GM12878 (cell line): ENCODE data around the gene SPTA1.

Experiments
- CREB1 ChIP-seq: IDR thresholded peaks from 2 replicates; pipeline ENCODE4 v1.6.1; 2012; ENCODE audit warnings: low read depth, mild to moderate bottlenecking, inconsistent platforms
- CTCF ChIP-seq, 3 experiments: IDR thresholded peaks in 2 of 3; conservative IDR thresholded peaks in 1 of 3; 2 replicates each; pipeline ENCODE4 v1.5.1; 2011; ENCODE audit warnings: low read depth in 3 of 3, low read length in 3 of 3, mild to moderate bottlenecking in 3 of 3, control low read depth in 2 of 3, moderate library complexity in 2 of 3, inconsistent platforms in 1 of 3, mixed read lengths in 1 of 3; ENCODE audit not compliant: control insufficient read depth in 2 of 3, insufficient read depth in 1 of 3; ENCODE audit errors: extremely low read depth in 1 of 3
- EP300 ChIP-seq, 2 experiments: fragments of 150-350 bp in 1 of 2; IDR thresholded peaks; 2 replicates each; pipeline ENCODE4 v1.6.1; 2011 to 2012; ENCODE audit warnings: low read depth in 2 of 2, low read length in 2 of 2, borderline replicate concordance in 1 of 2, improper control_type of control experiment in 1 of 2, inconsistent platforms in 1 of 2; ENCODE audit not compliant: control insufficient read depth in 1 of 2
- GATAD2B ChIP-seq: fragments of 450-650 bp; conservative IDR thresholded peaks from 2 replicates; pipeline ENCODE4 v1.6.1; 2017; ENCODE audit warnings: low read depth, mild to moderate bottlenecking, moderate library complexity
- HDAC2 ChIP-seq: fragments of 200-600 bp; sonication (generic); IDR thresholded peaks from 2 replicates; pipeline ENCODE4 v1.6.1; 2017
- POLR2AphosphoS2 ChIP-seq: IDR thresholded peaks from 2 replicates; pipeline ENCODE4 v1.6.1; 2011; ENCODE audit warnings: low read depth, mild to moderate bottlenecking, low read length, improper control_type of control experiment, moderate library complexity
- SMARCA5 ChIP-seq: fragments of 450-650 bp; IDR thresholded peaks from 2 replicates; pipeline ENCODE4 v1.6.1; 2017; ENCODE audit warnings: mild to moderate bottlenecking
- YY1 ChIP-seq: IDR thresholded peaks from 2 replicates; pipeline ENCODE4 v1.6.1; 2011; ENCODE audit warnings: low read depth, mild to moderate bottlenecking, low read length
- TF ChIP-seq, protein P1 (sequence below): fragments of 450-650 bp; IDR thresholded peaks from 2 replicates; pipeline ENCODE4 v1.6.1; 2016; ENCODE audit warnings: mild to moderate bottlenecking

DNA sequence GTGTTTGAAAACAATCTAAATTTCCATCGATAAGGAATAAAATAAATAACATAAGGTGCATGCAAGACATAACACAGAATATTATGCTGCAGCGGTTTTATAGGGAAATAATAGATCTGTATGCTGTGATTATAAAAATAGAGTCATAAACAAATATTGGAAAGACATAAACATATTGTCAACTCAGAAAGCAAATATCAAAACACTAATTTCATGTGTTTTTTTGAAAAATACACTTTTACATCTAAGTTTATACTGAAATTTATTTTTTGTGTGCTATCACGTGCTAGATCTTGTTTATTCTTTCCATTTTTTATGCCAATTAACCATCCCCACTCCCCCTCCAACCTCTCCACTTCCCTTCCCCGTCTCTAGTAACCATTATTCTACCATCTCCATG lies 24.6 kb upstream of the SPTA1 start:
- TF ChIP-seq SMARCA5, result no peak
- no peak for TF ChIP-seq EP300 (IDR thresholded peaks at IDR 0.05; ENCODE audit: borderline replicate concordance in 1 of 2, control insufficient read depth in 1 of 2, low read depth in 2 of 2, low read length in 2 of 2)
- TF ChIP-seq HDAC2, result no peak
- TF ChIP-seq GATAD2B, result no peak
- no peak for TF ChIP-seq CREB1
- TF ChIP-seq, protein P1, sequence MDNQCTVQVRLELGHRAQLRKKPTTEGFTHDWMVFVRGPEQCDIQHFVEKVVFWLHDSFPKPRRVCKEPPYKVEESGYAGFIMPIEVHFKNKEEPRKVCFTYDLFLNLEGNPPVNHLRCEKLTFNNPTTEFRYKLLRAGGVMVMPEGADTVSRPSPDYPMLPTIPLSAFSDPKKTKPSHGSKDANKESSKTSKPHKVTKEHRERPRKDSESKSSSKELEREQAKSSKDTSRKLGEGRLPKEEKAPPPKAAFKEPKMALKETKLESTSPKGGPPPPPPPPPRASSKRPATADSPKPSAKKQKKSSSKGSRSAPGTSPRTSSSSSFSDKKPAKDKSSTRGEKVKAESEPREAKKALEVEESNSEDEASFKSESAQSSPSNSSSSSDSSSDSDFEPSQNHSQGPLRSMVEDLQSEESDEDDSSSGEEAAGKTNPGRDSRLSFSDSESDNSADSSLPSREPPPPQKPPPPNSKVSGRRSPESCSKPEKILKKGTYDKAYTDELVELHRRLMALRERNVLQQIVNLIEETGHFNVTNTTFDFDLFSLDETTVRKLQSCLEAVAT, result no peak
- TF ChIP-seq CTCF (IDR thresholded peaks at IDR 0.05 in 2 of 3, conservative IDR thresholded peaks at IDR 0.05 in 1 of 3; ENCODE audit: control insufficient read depth in 2 of 3, extremely low read depth in 1 of 3, insufficient read depth in 1 of 3, low read depth in 3 of 3, low read length in 3 of 3), result no peak
- TF ChIP-seq YY1, result no peak
- no peak for TF ChIP-seq POLR2AphosphoS2
